HCT116 (cell line): Measurements from ENCODE around the gene LYSMD1. TPM values are rescaled to one million over a fixed set of nuclear protein-coding genes. Genes with fewer than 3 reads are reported as not detected.

Experiments used
- ATAC-seq: fragments of 200-7000 bp; cut with Tn5 transposase; 2 replicates; pipeline ENCODE4 v1.9.1; 2020; ENCODE audit warnings: mild to moderate bottlenecking, moderate library complexity
- BruUV-seq: library from RNA; stranded (reverse); fragments of 400-500 nt; replicated peaks from 2 replicates; lab custom pipeline; 2021; lab: Mats Ljungman, UMichigan
- CTCF ChIA-PET: fragments of 300-600 bp; sonication (Branson Sonifier 250); formaldehyde crosslinking; loops from one replicate; lab custom pipeline; 2021; ENCODE audit warnings: antibody characterized with exemption; lab: Charles Lee
- POLR2A ChIA-PET: fragments of 300-600, 350-600 bp; sonication (Branson Sonifier 250); formaldehyde crosslinking; loops from one replicate; lab custom pipeline; 2021; ENCODE audit warnings: antibody characterized with exemption; lab: Charles Lee
- RAD21 ChIA-PET, 2 experiments: fragments of 300-600 bp; sonication (Branson Sonifier 250); formaldehyde crosslinking; loops; one replicate each; lab custom pipeline; 2023; ENCODE audit warnings: low total read pairs in 2 of 2; ENCODE audit not compliant: uncharacterized antibody in 2 of 2, unreplicated experiment in 2 of 2, low non-redundant PET in 1 of 2; lab: Charles Lee
- DNase-seq: peaks from one replicate; pipeline ENCODE4 v3.0.0-alpha.2; 2010; ENCODE audit warnings: low read depth, low spot score
- H2AFZ ChIP-seq: fragments of 200-600 bp; shearing (Covaris generic), sonication (generic); 2 replicates; pipeline ENCODE4 v1.6.1; 2017; ENCODE audit warnings: low read depth, mixed run types, mixed read lengths, antibody characterized with exemption, low read length; ENCODE audit not compliant: poor library complexity, severe bottlenecking
- H3K27ac ChIP-seq: 2 replicates; pipeline ENCODE4 v1.5.1; 2012; ENCODE audit warnings: low read depth, low read length
- H3K27me3 ChIP-seq: fragments of 200-600 bp; sonication (generic); 2 replicates; pipeline ENCODE4 v1.6.1; 2016; ENCODE audit warnings: mixed run types, low read length, mixed read lengths; ENCODE audit not compliant: insufficient read depth
- H3K36me3 ChIP-seq, 2 experiments: fragments of 200-500 bp in 1 of 2; fragments of 200-600 bp in 1 of 2; sonication (Bioruptor generic) in 1 of 2; sonication (generic) in 1 of 2; 2 replicates each; pipeline versions ENCODE4 v1.5.1 to v1.6.1; 2014 to 2016; ENCODE audit warnings: low read length in 2 of 2, inconsistent platforms in 1 of 2, mixed read lengths in 1 of 2, mixed run types in 1 of 2; ENCODE audit not compliant: insufficient read depth in 2 of 2, control insufficient read depth in 1 of 2
- H3K4me1 ChIP-seq, 2 experiments: fragments of 200-600 bp in 1 of 2; sonication (generic) in 1 of 2; 2 replicates each; pipeline versions ENCODE4 v1.5.1 to v1.6.1; 2012 to 2017; ENCODE audit warnings: low read length in 2 of 2, inconsistent platforms in 1 of 2, mild to moderate bottlenecking in 1 of 2, mixed read lengths in 1 of 2, mixed run types in 1 of 2, moderate library complexity in 1 of 2; ENCODE audit not compliant: insufficient read depth in 2 of 2, control insufficient read depth in 1 of 2
- H3K4me2 ChIP-seq: fragments of 200-600 bp; sonication (generic); 2 replicates; pipeline ENCODE4 v1.6.1; 2017; ENCODE audit warnings: mixed run types, low read length, mixed read lengths
- H3K4me3 ChIP-seq, 2 experiments: fragments of 200-600 bp in 1 of 2; sonication (generic) in 1 of 2; replicated peaks in 1 of 2; 2 replicates each; pipeline ENCODE4 v1.5.1; 2011 to 2016; ENCODE audit warnings: low read length in 2 of 2, control low read depth in 1 of 2, low read depth in 1 of 2, mild to moderate bottlenecking in 1 of 2, mixed read lengths in 1 of 2, mixed run types in 1 of 2
- H3K79me2 ChIP-seq: fragments of 200-600 bp; sonication (generic); 2 replicates; pipeline ENCODE4 v1.6.1; 2017; ENCODE audit warnings: mild to moderate bottlenecking, mixed run types, low read length, moderate library complexity, mixed read lengths; ENCODE audit not compliant: insufficient read depth
- H3K9ac ChIP-seq: fragments of 200-600 bp; sonication (generic); 2 replicates; pipeline ENCODE4 v1.6.1; 2016; ENCODE audit warnings: low read length, mixed read lengths
- H3K9me2 ChIP-seq: fragments of 200-600 bp; sonication (generic), shearing (Covaris generic); 2 replicates; pipeline ENCODE4 v1.6.1; 2017; ENCODE audit warnings: mixed run types, mild to moderate bottlenecking, moderate library complexity; ENCODE audit not compliant: insufficient read depth
- H3K9me3 ChIP-seq, 2 experiments: fragments of 200-500 bp in 1 of 2; fragments of 200-600 bp in 1 of 2; sonication (Bioruptor generic) in 1 of 2; sonication (generic) in 1 of 2; 2 replicates each; pipeline ENCODE4 v1.6.1; 2014 to 2017; ENCODE audit warnings: low read length in 2 of 2, mixed read lengths in 2 of 2, inconsistent platforms in 1 of 2, low read depth in 1 of 2, mild to moderate bottlenecking in 1 of 2, mixed run types in 1 of 2, moderate library complexity in 1 of 2; ENCODE audit not compliant: control insufficient read depth in 1 of 2, insufficient read depth in 1 of 2
- H4K20me1 ChIP-seq: fragments of 200-600 bp; sonication (generic), shearing (Covaris generic); 2 replicates; pipeline ENCODE4 v1.6.1; 2017; ENCODE audit warnings: mixed run types, mild to moderate bottlenecking, moderate library complexity; ENCODE audit not compliant: insufficient read depth
- ATF3 ChIP-seq: IDR thresholded peaks from 2 replicates; pipeline ENCODE4 v1.6.1; 2012
- CBX3 ChIP-seq: IDR thresholded peaks from 2 replicates; pipeline ENCODE4 v1.6.1; 2012; ENCODE audit warnings: low read depth
- CTCF ChIP-seq, 3 experiments: fragments of 200-600 bp in 1 of 3; sonication (generic) in 1 of 3; IDR thresholded peaks in 2 of 3; conservative IDR thresholded peaks in 1 of 3; 2 replicates each; pipeline ENCODE4 v1.5.1; 2012 to 2017; ENCODE audit warnings: low read depth in 2 of 3, low read length in 2 of 3, antibody characterized with exemption in 1 of 3, borderline replicate concordance in 1 of 3, control low read depth in 1 of 3, mild to moderate bottlenecking in 1 of 3, mixed read lengths in 1 of 3, mixed run types in 1 of 3, moderate library complexity in 1 of 3; ENCODE audit not compliant: insufficient read depth in 1 of 3
- EZH2 ChIP-seq: fragments of 200-600 bp; sonication (generic); IDR thresholded peaks from 2 replicates; pipeline ENCODE4 v1.6.1; 2017; ENCODE audit warnings: antibody characterized with exemption, mixed run types
- MAX ChIP-seq: IDR thresholded peaks from 2 replicates; pipeline ENCODE4 v1.6.1; 2012
- RAD21 ChIP-seq: IDR thresholded peaks from 2 replicates; pipeline ENCODE4 v1.6.1; 2012; ENCODE audit warnings: low read depth, mild to moderate bottlenecking
- SP1 ChIP-seq: IDR thresholded peaks from 2 replicates; pipeline ENCODE4 v1.6.1; 2012; ENCODE audit warnings: low read depth
- SRF ChIP-seq: IDR thresholded peaks from 2 replicates; pipeline ENCODE4 v1.6.1; 2012; ENCODE audit warnings: low read depth
- YY1 ChIP-seq: IDR thresholded peaks from 2 replicates; pipeline ENCODE4 v1.6.1; 2011; ENCODE audit warnings: low read length, low read depth, moderate library complexity, mild to moderate bottlenecking; ENCODE audit not compliant: insufficient replicate concordance; ENCODE audit errors: extremely low read depth
- ZBTB33 ChIP-seq: IDR thresholded peaks from 2 replicates; pipeline ENCODE4 v1.6.1; 2011; ENCODE audit warnings: mild to moderate bottlenecking, low read length, moderate library complexity; ENCODE audit not compliant: insufficient replicate concordance; ENCODE audit errors: extremely low read depth
- ZFX ChIP-seq: fragments of 450-650 bp; IDR thresholded peaks from 2 replicates; pipeline ENCODE4 v1.6.1; 2017
- intact Hi-C: fragments of 100-400 bp; cut with micrococcal nuclease; formaldehyde crosslinking; loops from 2 replicates; pipeline ENCODE4 v1.10.0; 2022
- total RNA-seq: library from RNA; stranded (reverse); gene quantifications from one replicate; pipeline ENCODE4 v1.2.1, GENCODE V29; 2021; ENCODE audit not compliant: unreplicated experiment
- TF ChIP-seq, protein P1 (sequence below): IDR thresholded peaks from 2 replicates; pipeline ENCODE4 v1.6.1; 2012; ENCODE audit warnings: low read depth

LYSMD1 gene
- total RNA-seq, 1 experiment from 2014 or later = 5.0 TPM

- ChIA-PET RAD21 (no interaction called here), CTCF (interaction anchor here (1.7 kb wide), 1 partner anchor 48 kb away, joined by 7 read pairs; no protein-coding TSS in a partner anchor)
- intact Hi-C loops = no loop called here
These were observed 18.0 kb downstream of the LYSMD1 start for GRCh38 chr1:151147665-151148064.

GRCh38 chr1:151147132-151147503 is 18.6 kb downstream of the LYSMD1 start:
- POLR2A ChIA-PET = no interaction called here
- intact Hi-C loops = no loop called here
- TF ChIP-seq CBX3 (no peak), ZFX (no peak), SP1 (no peak), RAD21 (no peak), MAX (no peak), CTCF (IDR thresholded peaks at IDR 0.05 in 2 of 3, conservative IDR thresholded peaks at IDR 0.05 in 1 of 3; ENCODE audit: borderline replicate concordance in 1 of 3, insufficient read depth in 1 of 3, low read depth in 2 of 3, low read length in 2 of 3) (no peak), YY1 (no peak), EZH2 (no peak), ATF3 (no peak), ZBTB33 (no peak)
- TF ChIP-seq, protein P1, sequence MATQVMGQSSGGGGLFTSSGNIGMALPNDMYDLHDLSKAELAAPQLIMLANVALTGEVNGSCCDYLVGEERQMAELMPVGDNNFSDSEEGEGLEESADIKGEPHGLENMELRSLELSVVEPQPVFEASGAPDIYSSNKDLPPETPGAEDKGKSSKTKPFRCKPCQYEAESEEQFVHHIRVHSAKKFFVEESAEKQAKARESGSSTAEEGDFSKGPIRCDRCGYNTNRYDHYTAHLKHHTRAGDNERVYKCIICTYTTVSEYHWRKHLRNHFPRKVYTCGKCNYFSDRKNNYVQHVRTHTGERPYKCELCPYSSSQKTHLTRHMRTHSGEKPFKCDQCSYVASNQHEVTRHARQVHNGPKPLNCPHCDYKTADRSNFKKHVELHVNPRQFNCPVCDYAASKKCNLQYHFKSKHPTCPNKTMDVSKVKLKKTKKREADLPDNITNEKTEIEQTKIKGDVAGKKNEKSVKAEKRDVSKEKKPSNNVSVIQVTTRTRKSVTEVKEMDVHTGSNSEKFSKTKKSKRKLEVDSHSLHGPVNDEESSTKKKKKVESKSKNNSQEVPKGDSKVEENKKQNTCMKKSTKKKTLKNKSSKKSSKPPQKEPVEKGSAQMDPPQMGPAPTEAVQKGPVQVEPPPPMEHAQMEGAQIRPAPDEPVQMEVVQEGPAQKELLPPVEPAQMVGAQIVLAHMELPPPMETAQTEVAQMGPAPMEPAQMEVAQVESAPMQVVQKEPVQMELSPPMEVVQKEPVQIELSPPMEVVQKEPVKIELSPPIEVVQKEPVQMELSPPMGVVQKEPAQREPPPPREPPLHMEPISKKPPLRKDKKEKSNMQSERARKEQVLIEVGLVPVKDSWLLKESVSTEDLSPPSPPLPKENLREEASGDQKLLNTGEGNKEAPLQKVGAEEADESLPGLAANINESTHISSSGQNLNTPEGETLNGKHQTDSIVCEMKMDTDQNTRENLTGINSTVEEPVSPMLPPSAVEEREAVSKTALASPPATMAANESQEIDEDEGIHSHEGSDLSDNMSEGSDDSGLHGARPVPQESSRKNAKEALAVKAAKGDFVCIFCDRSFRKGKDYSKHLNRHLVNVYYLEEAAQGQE = no peak

More at GRCh38 chr1:151147665-151148064, 18.0 kb downstream of the LYSMD1 start:
- no peak for DNase-seq
- no peak for ATAC-seq
- no peak overlapping the region for H3K4me2 ChIP-seq
- no peaks in the 10 kb centered on the region for H3K36me3 ChIP-seq
- H3K27ac ChIP-seq = no peak overlapping the region
- no peaks in the 10 kb centered on the region for H4K20me1 ChIP-seq
- H3K4me1 ChIP-seq = peaks cover 8 to 17% of the 10 kb centered on the region in 2 experiments; a peak in 3 of 4 replicates
- no peaks in the 10 kb centered on the region for H3K9me2 ChIP-seq
- TF ChIP-seq SRF = no peak
- no peak overlapping the region for H3K4me3 ChIP-seq
- no peak overlapping the region for H3K9ac ChIP-seq
- no peaks in the 10 kb centered on the region for H3K9me3 ChIP-seq
- H3K79me2 ChIP-seq = no peaks in the 10 kb centered on the region
- POLR2A ChIA-PET = no interaction called here
- BruUV-seq = no TSS peak
- no peak overlapping the region for H2AFZ ChIP-seq
- H3K27me3 ChIP-seq = no peaks in the 10 kb centered on the region

More at GRCh38 chr1:151147132-151147503, 18.6 kb downstream of the LYSMD1 start:
- ATAC-seq (no peak), DNase-seq (no peak)
- Histone ChIP-seq H3K27me3 (no peaks in the 10 kb centered on the region), H2AFZ (no peak overlapping the region), H3K4me3 (peak overlapping the region; percentile 50 to 68), H3K27ac (0 out of 2 replicates have a peak overlapping the region, but pooled peaks have one; percentile 13), H3K9me3 (no peaks in the 10 kb centered on the region), H3K79me2 (no peaks in the 10 kb centered on the region), H3K9ac (peak overlapping the region; percentile 59), H3K36me3 (no peaks in the 10 kb centered on the region), H4K20me1 (no peaks in the 10 kb centered on the region), H3K9me2 (no peaks in the 10 kb centered on the region), H3K4me1 (peaks cover 8 to 17% of the 10 kb centered on the region in 2 experiments; a peak in 3 of 4 replicates), H3K4me2 (peak overlapping the region; percentile 91)
- BruUV-seq = TSS peak; percentile 34
- RAD21 ChIA-PET = no interaction called here
- CTCF ChIA-PET = no interaction called here
